Astrocyte of the spinal cord (primary cell): Measurements from ENCODE around the gene RBM26.

ENCODE experiments used
- DNase-seq: peaks from one replicate; pipeline ENCODE4 v3.0.0; 2011; ENCODE audit warnings: low read depth, low spot score
- H3K4me3 ChIP-seq: 2 replicates; pipeline ENCODE4 v1.5.1; 2011; ENCODE audit warnings: low read depth, mild to moderate bottlenecking, low read length, moderate library complexity
- CTCF ChIP-seq: IDR thresholded peaks from 2 replicates; pipeline ENCODE4 v1.5.1; 2012; ENCODE audit warnings: low read depth, mild to moderate bottlenecking, low read length, inconsistent platforms
- in situ Hi-C: cut with HindIII; loops from 2 replicates; pipeline ENCODE4 v1.10.0; 2017; ENCODE audit warnings: low sequenced_read_pairs

RBM26 gene

GRCh38 chr13:79435561-79435990, 29.5 kb upstream of the RBM26 start:
- in situ Hi-C loops = no loop called here
- TF ChIP-seq CTCF = no peak
- peak; percentile 48 for DNase-seq
- no peak overlapping the region for H3K4me3 ChIP-seq

DNA sequence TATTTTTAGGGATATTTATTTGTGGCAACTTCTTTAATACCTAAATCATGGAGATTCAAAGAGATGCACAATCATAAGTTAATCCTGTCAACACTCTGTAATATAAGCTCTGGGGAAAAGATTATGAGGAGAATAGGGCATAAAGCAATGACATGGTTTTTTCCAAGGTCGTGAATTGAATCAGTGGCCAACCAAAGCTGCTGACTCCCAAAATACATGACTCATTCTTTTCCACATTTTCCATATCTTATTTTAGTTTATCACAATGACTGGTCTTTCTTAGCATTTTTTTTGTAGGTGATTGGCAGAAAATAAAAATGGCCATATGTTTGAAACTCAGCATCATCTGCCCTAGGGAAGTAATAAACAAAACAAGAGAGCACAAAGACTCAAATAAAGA, 28.5 kb upstream of the RBM26 start:
- peak; percentile 19 for DNase-seq

DNA sequence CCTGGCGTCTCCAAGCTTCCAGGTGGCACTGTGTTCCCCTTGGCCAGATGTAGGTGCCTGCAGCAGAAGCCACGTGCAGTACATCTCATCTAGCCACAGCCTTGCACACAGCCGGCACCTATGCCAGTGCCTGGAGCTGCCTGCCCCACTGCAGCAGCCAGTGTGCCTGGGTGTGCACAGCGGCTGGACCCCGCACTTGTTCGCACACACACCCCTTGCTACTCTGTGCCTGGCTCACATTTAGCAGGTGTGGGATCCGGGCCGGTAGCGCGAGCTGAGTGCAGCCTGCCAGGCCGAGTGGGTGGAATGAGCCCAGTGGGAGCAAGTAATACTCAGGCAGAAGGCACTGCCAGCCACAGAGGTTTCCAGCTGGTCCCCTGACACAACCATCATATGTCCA, 26.9 kb upstream of the RBM26 start:
- in situ Hi-C loops = no loop called here
- no peak for TF ChIP-seq CTCF
- no peak for DNase-seq

More for the DNA sequence above, 28.5 kb upstream of the RBM26 start:
- TF ChIP-seq CTCF = no peak
- in situ Hi-C loops = no loop called here
- H3K4me3 ChIP-seq = no peak overlapping the region

DNA sequence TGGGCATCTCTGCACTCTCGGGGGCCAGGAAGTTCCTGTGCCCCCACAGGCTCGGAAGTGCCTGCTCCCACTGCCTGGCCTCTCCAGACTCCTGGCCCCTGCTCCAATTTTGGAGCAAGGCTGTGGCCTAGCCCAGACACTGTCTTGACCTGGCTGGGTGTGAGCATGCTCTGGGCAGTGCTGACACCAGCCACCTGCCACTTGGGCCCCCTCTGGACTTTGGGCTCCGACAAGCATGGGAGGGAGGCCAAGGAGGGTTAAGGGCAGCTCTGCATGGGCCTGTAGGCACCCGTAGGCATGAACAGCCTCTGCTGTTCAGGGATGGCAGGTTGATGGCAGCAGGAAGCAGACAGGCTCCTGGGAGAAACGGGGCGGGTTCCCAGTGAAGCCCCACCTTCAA, 26.0 kb upstream of the RBM26 start:
- DNase-seq = no peak
- in situ Hi-C loops = no loop called here
- H3K4me3 ChIP-seq = no peak overlapping the region
- no peak for TF ChIP-seq CTCF

More for the DNA sequence above, 26.9 kb upstream of the RBM26 start:
- no peak overlapping the region for H3K4me3 ChIP-seq

DNA sequence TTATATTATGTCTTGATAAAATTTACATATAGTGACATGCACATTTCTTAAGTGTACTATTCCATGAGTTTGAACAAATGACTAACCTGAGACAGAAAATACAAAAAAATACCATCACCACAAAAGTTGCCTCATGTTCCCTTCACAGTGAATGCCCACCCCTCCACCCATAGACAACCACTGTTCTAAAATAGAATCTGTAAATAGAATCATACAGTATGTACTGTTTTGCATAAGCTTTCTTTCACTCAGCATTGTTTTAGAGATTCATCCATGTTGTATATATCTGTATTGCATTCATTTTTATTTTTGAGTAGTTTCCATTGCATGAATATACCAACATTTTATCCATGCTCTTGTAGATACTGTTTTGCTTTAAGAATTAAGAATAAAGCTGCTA, 23.3 kb upstream of the RBM26 start:
- DNase-seq = no peak
- no peak for TF ChIP-seq CTCF
- in situ Hi-C loops = no loop called here
- no peak overlapping the region for H3K4me3 ChIP-seq

GRCh38 chr13:79427883-79428282, 21.8 kb upstream of the RBM26 start:
- DNase-seq = no peak
- no peak overlapping the region for H3K4me3 ChIP-seq
- in situ Hi-C loops = no loop called here

More at GRCh38 chr13:79427883-79428282, 21.8 kb upstream of the RBM26 start:
- no peak for TF ChIP-seq CTCF
